Measurements from ENCODE around the gene BRI3. TPM values are rescaled to one million over a fixed set of nuclear protein-coding genes. Genes with fewer than 3 reads are reported as not detected.
A peak's percentile ranks its signal among the peaks of the same experiment; 100 is the strongest.

Gene BRI3
- total RNA-seq, 2 experiments from 2014 or later: 38.3 to 43.5 TPM

DNA sequence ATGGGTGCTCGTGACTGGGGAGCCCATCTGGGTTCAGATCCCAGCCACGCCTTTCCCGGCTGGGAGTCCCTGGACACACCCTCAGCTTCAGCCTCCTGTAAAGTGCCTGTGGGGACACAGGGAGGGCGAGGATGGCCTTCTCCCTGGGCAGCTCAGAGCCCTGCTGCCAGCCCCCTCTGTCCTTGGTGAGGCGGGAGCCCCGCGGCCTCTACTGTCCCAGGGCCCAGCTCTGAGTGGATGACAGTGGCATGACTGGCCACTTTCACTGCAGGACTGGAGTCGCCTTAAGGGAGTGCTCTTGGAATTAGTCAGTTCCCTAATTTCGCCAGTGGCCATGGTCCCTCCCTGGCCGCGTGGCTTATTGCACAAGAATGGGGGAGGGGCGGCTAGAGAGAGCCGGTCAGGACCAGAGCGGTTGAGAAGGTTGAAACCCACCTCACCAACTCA, 4.6 kb downstream of the BRI3 start:
- H3K9me3 Mint-ChIP-seq (ENCODE audit: low read depth): no peaks in the 10 kb centered on the region
- peaks cover 4% of the 10 kb centered on the region for H3K36me3 Mint-ChIP-seq
- ATAC-seq (no peak), DNase-seq (no peak)
- H3K27ac Mint-ChIP-seq: no peak overlapping the region
- H3K4me1 Mint-ChIP-seq: peaks cover 14% of the 10 kb centered on the region
- no peak overlapping the region for H3K4me3 Mint-ChIP-seq
- no peaks in the 10 kb centered on the region for H3K27me3 Mint-ChIP-seq
- CTCF ChIA-PET: no interaction called here

DNA sequence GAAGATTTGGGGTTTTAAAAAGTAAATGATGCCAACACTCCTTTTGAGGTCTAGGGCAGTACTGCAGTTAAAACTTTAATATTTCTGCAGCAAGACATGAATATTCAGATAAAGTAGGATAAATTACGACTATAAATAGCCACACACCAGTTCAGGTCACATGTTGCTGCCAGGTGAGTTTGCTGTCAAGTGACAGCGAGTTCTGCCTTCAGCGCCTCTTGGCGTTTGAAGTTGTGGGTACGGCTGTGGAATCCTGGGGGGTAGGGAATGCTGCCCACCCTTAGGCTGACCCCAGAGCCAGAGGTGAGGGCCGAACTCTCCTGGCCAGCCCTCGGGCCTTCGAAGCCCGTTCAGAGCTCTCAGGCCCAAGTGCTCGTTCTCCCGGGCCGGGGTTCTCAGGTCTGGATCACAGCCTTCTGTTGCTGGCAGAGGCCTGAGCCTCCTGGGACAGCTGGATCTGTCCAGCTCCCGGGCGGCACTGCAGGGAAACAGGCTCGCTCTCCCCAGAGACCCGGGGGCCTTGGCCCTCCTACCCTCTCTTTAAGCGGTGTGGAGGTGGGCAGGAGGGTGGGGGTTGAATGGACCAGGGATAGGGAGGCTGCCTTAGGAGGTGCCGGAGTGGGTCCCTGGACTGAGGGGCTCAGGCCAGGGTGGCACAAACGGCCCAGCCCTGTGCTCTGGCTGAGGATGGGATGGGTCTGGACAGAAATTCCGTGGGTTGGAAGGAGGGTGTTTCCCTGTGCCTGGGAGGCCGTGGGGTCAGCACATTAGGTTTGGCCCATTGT, 5.4 kb downstream of the BRI3 start:
- ATAC-seq (no peak), DNase-seq (no peak)
- no peak overlapping the region for H3K27ac Mint-ChIP-seq
- H3K27me3 Mint-ChIP-seq: no peaks in the 10 kb centered on the region
- no peaks in the 10 kb centered on the region for H3K9me3 Mint-ChIP-seq (ENCODE audit: low read depth)
- no peak overlapping the region for H3K4me3 Mint-ChIP-seq
- CTCF ChIA-PET: no interaction called here
- H3K4me1 Mint-ChIP-seq: peaks cover 14% of the 10 kb centered on the region
- peaks cover 4% of the 10 kb centered on the region for H3K36me3 Mint-ChIP-seq

GRCh38 chr7:98287486-98287959, 6.0 kb downstream of the BRI3 start:
- ATAC-seq: no peak
- peaks cover 10% of the 10 kb centered on the region for H3K4me1 Mint-ChIP-seq
- CTCF ChIA-PET: no interaction called here

GRCh38 chr7:98288064-98288823, 6.8 kb downstream of the BRI3 start:
- no peak overlapping the region for H3K4me3 Mint-ChIP-seq
- no peak for ATAC-seq
- H3K36me3 Mint-ChIP-seq: no peaks in the 10 kb centered on the region
- H3K9me3 Mint-ChIP-seq (ENCODE audit: low read depth): no peaks in the 10 kb centered on the region
- CTCF ChIA-PET: no interaction called here
- no peak overlapping the region for H3K27ac Mint-ChIP-seq
- no peak for DNase-seq
- H3K4me1 Mint-ChIP-seq: peaks cover 3% of the 10 kb centered on the region
- no peaks in the 10 kb centered on the region for H3K27me3 Mint-ChIP-seq

More at GRCh38 chr7:98287486-98287959, 6.0 kb downstream of the BRI3 start:
- H3K27ac Mint-ChIP-seq: no peak overlapping the region
- no peaks in the 10 kb centered on the region for H3K9me3 Mint-ChIP-seq (ENCODE audit: low read depth)
- H3K4me3 Mint-ChIP-seq: no peak overlapping the region
- no peak for DNase-seq
- H3K36me3 Mint-ChIP-seq: peaks cover 4% of the 10 kb centered on the region
- no peaks in the 10 kb centered on the region for H3K27me3 Mint-ChIP-seq

- H3K4me1 Mint-ChIP-seq: peaks cover 3% of the 10 kb centered on the region
- no peaks in the 10 kb centered on the region for H3K27me3 Mint-ChIP-seq
- H3K4me3 Mint-ChIP-seq: no peak overlapping the region
- no peaks in the 10 kb centered on the region for H3K36me3 Mint-ChIP-seq
- ATAC-seq (no peak), DNase-seq (no peak)
- no peak overlapping the region for H3K27ac Mint-ChIP-seq
- CTCF ChIA-PET: no interaction called here
- no peaks in the 10 kb centered on the region for H3K9me3 Mint-ChIP-seq (ENCODE audit: low read depth)
Measured at GRCh38 chr7:98289333-98289875, 7.9 kb downstream of the BRI3 start.

- no peaks in the 10 kb centered on the region for H3K27me3 Mint-ChIP-seq
- ATAC-seq: no peak
Measured at GRCh38 chr7:98291717-98292116, 10.2 kb downstream of the BRI3 start.

DNA sequence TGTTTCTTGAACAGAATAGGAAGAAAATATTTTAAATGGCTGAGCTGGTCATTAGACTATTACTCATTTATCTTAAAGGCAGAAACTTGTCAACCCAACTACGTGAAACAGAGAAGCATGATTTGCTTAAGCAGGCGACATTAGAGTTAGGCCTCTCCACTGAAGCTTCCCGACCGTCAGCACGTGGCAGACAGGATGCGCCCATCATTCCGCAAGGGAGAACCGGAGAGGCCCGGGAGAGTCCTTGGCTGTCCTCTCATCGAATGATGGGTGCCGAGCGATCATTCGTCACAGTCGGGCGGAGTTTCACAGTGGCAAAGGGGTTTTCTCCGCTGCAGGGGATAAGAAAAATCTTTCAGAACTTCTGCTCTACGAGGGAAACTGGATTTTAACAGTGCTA, 11.8 kb downstream of the BRI3 start:
- Mint-ChIP-seq H3K27me3 (no peaks in the 10 kb centered on the region), H3K36me3 (no peaks in the 10 kb centered on the region), H3K4me1 (peaks cover 1% of the 10 kb centered on the region), H3K27ac (no peak overlapping the region), H3K9me3 (ENCODE audit: low read depth) (no peaks in the 10 kb centered on the region), H3K4me3 (no peak overlapping the region)
- CTCF ChIA-PET: no interaction called here
- DNase-seq (no peak), ATAC-seq (no peak)

More at GRCh38 chr7:98291717-98292116, 10.2 kb downstream of the BRI3 start:
- Mint-ChIP-seq H3K4me1 (peaks cover 1% of the 10 kb centered on the region), H3K4me3 (no peak overlapping the region), H3K9me3 (ENCODE audit: low read depth) (no peaks in the 10 kb centered on the region), H3K27ac (no peak overlapping the region), H3K36me3 (no peaks in the 10 kb centered on the region)
- CTCF ChIA-PET: no interaction called here
- DNase-seq: no peak

GRCh38 chr7:98293746-98294145, 12.3 kb downstream of the BRI3 start:
- H3K27me3 Mint-ChIP-seq: no peaks in the 10 kb centered on the region
- no peak overlapping the region for H3K4me3 Mint-ChIP-seq
- no peaks in the 10 kb centered on the region for H3K9me3 Mint-ChIP-seq (ENCODE audit: low read depth)
- DNase-seq: no peak
- CTCF ChIA-PET: interaction anchor here (1.3 kb wide), 1 partner anchor 108 kb away, joined by 5 read pairs; the partner anchor contains the start of gene BAIAP2L1
- ATAC-seq: no peak
- no peaks in the 10 kb centered on the region for H3K4me1 Mint-ChIP-seq
- H3K27ac Mint-ChIP-seq: no peak overlapping the region
- H3K36me3 Mint-ChIP-seq: no peaks in the 10 kb centered on the region

- no peak for DNase-seq
- H3K4me1 Mint-ChIP-seq: no peaks in the 10 kb centered on the region
- no peaks in the 10 kb centered on the region for H3K27me3 Mint-ChIP-seq
- H3K36me3 Mint-ChIP-seq: no peaks in the 10 kb centered on the region
- no peaks in the 10 kb centered on the region for H3K9me3 Mint-ChIP-seq (ENCODE audit: low read depth)
- no peak for ATAC-seq
- H3K4me3 Mint-ChIP-seq: no peak overlapping the region
- no peak overlapping the region for H3K27ac Mint-ChIP-seq
- CTCF ChIA-PET: interaction anchor here (1.3 kb wide), 1 partner anchor 107 kb away, joined by 5 read pairs; the partner anchor contains the start of gene BAIAP2L1
Measured at GRCh38 chr7:98294326-98294725, 12.8 kb downstream of the BRI3 start.

DNA sequence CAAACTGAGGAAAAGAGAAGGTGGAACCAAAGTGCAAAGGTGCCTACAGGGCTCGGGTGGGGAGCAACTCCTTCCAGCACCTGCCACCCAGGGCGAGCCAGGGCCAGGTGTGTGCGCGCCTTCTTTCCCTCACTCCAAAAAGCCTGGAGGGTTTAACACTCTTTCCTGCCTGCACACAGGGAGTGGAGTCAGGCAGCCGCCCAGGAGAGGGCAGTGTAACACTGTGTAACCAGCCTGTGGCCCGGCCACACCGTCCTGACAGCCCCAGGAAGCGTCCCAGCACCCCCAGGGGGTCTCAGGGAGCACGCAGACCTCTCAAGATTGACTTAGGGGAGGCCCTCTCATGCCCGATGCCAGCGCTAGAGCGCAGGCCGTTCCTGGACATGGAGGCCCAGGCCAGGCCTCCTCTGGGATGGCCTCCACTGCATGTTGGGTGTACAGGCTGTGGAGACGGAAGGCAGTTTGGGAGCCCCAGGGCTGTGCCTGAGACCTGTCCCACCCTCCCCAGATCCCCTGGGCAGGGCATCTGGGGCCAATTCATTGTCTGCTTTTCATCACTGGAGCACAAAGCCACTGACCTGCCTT, 13.4 kb downstream of the BRI3 start:
- Mint-ChIP-seq H3K4me1 (no peaks in the 10 kb centered on the region), H3K36me3 (no peaks in the 10 kb centered on the region), H3K9me3 (ENCODE audit: low read depth) (no peaks in the 10 kb centered on the region), H3K4me3 (no peak overlapping the region), H3K27ac (no peak overlapping the region), H3K27me3 (no peaks in the 10 kb centered on the region)
- DNase-seq: no peak
- peak; percentile 57 for ATAC-seq
- CTCF ChIA-PET: interaction anchor here (1.3 kb wide), 1 partner anchor 106 kb away, joined by 5 read pairs; the partner anchor contains the start of gene BAIAP2L1

- Mint-ChIP-seq H3K27ac (no peak overlapping the region), H3K27me3 (no peaks in the 10 kb centered on the region), H3K9me3 (ENCODE audit: low read depth) (no peaks in the 10 kb centered on the region), H3K36me3 (no peaks in the 10 kb centered on the region), H3K4me1 (no peaks in the 10 kb centered on the region), H3K4me3 (no peak overlapping the region)
- no peak for ATAC-seq
- CTCF ChIA-PET: no interaction called here
- DNase-seq: no peak
Measured at GRCh38 chr7:98295467-98296192, 14.1 kb downstream of the BRI3 start.

GRCh38 chr7:98296833-98297232, 15.3 kb downstream of the BRI3 start:
- H3K27ac Mint-ChIP-seq: no peak overlapping the region
- CTCF ChIA-PET: no interaction called here
- ATAC-seq (no peak), DNase-seq (no peak)
- H3K4me3 Mint-ChIP-seq: no peak overlapping the region
- H3K27me3 Mint-ChIP-seq: no peaks in the 10 kb centered on the region
- H3K9me3 Mint-ChIP-seq (ENCODE audit: low read depth): no peaks in the 10 kb centered on the region
- no peaks in the 10 kb centered on the region for H3K36me3 Mint-ChIP-seq
- no peaks in the 10 kb centered on the region for H3K4me1 Mint-ChIP-seq

Data from activated CD8-positive, alpha-beta memory T cell treated with anti-CD3 and anti-CD28 coated beads, Interleukin-2, amount 10 ng/mL, durations not matched to agents 7 days and 5 days (primary cell).